ENCODE measurements around the gene MEA1. TPM values are rescaled to one million over a fixed set of nuclear protein-coding genes. Genes with fewer than 3 reads are reported as not detected.
A peak's percentile ranks its signal among the peaks of the same experiment; 100 is the strongest.

Gene MEA1
- total RNA-seq, 3 donors from 2014 or later = 65.0 to 78.0 (median 76.3) TPM

DNA sequence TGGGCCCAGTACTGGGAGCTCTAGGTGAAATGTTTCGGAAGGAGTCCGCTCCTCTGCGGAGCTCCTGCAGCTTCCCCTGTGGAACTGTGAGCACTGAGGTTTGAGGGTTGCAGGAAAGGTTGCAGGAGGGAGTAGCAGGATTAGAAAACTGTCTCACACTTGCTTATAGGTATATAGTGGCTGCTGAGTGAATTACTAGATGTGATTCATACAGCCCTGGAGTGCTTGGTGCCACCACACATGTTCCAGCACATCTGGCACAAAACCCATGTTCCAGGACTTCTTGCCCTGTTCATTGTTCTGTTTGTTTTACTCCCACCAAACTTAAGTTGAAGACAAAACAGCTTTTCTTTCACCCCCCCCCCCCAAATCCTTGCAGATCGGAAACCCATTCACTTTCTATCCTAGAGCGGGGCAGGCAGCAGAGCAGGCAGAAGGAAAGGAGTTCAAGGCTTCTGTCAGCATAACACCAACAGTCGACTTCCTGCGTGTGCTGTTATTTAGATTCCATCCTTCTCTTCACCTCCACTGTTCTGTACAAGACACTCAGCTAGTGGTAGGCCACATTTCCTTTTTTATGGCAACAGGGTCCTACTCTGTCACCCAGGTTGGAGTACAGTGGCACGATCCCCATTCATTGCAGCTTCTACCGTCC lies 34.1 kb downstream of the MEA1 start:
- H3K36me3 ChIP-seq = no peaks in the 10 kb centered on the region
- H3K9me3 ChIP-seq = no peaks in the 10 kb centered on the region
- no peaks in the 10 kb centered on the region for H3K27me3 ChIP-seq
- peak overlapping the region; percentile 89 to 94 for H3K27ac ChIP-seq
- H3K4me1 ChIP-seq = peaks cover 0 to 18% of the 10 kb centered on the region in 2 donors
- intact Hi-C loops (cut with DNase I; ENCODE audit: low total_unique reads) = loop anchor here (10.0 kb wide), 1 partner anchor 1045 kb away; no protein-coding TSS in a partner anchor
- DNase-seq (ENCODE audit: low spot score in 2 of 2) = no peak
- no peak for TF ChIP-seq POLR2A (IDR thresholded peaks at IDR 0.05)
- TF ChIP-seq, protein P1, sequence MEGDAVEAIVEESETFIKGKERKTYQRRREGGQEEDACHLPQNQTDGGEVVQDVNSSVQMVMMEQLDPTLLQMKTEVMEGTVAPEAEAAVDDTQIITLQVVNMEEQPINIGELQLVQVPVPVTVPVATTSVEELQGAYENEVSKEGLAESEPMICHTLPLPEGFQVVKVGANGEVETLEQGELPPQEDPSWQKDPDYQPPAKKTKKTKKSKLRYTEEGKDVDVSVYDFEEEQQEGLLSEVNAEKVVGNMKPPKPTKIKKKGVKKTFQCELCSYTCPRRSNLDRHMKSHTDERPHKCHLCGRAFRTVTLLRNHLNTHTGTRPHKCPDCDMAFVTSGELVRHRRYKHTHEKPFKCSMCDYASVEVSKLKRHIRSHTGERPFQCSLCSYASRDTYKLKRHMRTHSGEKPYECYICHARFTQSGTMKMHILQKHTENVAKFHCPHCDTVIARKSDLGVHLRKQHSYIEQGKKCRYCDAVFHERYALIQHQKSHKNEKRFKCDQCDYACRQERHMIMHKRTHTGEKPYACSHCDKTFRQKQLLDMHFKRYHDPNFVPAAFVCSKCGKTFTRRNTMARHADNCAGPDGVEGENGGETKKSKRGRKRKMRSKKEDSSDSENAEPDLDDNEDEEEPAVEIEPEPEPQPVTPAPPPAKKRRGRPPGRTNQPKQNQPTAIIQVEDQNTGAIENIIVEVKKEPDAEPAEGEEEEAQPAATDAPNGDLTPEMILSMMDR (IDR thresholded peaks at IDR 0.05) = no peak
- no peak for TF ChIP-seq POLR2AphosphoS5 (IDR thresholded peaks at IDR 0.05)
- peak overlapping the region; percentile 85 to 97 (median 96) for H3K4me3 ChIP-seq

DNA sequence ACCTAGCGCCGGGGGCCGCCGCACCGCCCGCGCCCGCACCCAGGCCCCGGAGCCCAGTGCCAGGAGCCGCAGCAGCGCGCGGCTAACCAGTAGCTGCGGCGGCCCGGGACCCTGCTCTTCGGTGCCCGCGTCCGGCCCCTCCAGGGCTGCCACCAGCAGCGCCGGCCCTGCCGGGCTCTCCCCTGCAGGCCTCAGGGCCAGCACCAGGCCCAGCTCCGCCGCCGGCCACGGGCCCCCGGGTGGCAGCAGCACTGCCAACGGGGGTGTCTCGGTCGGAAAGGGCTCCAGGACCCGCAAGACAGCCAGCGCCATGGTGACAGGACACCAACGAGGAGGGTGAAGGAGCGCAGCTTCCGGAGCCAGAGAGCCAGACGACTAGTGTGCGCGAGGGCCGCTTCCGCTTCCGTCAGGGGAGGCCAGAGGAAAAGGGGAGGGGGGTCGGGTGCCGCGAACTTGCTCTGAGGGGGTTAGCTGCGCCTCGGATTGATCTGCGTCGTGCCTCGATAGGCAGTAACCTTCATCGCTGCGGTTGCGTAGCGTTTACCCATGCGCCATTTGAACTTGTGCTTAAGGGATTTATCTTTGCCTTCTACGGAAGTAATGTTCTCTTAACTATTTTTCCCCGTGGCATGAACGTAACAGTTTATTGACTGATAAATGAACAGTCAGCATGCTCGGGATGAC lies 34.8 kb downstream of the MEA1 start, which contains the start of gene PEX6:
PEX6 (minus strand) TSS at position 343 of the 684 bp plus-strand sequence; CDS start at position 312, 31 bp downstream.
- peak within 1 kb of the TSS; percentile 85 to 97 (median 96) for H3K4me3 ChIP-seq
- no peaks in the 10 kb centered on the region for H3K27me3 ChIP-seq
- H3K36me3 ChIP-seq = no peaks in the 10 kb centered on the region
- H3K27ac ChIP-seq = peak within 1 kb of the TSS; percentile 89 to 94
- no peaks in the 10 kb centered on the region for H3K9me3 ChIP-seq
- intact Hi-C loops (cut with DNase I; ENCODE audit: low total_unique reads) = no loop called here
- peak; percentile 63 to 87 for DNase-seq (ENCODE audit: low spot score in 2 of 2)
- TF ChIP-seq, protein P1 (IDR thresholded peaks at IDR 0.05) = no peak
- TF ChIP-seq POLR2A (IDR thresholded peaks at IDR 0.05) (no peak), POLR2AphosphoS5 (IDR thresholded peaks at IDR 0.05) (peak; percentile 44 to 78 (median 70))
- H3K4me1 ChIP-seq = peaks cover 0 to 18% of the 10 kb centered on the region in 2 donors

DNA sequence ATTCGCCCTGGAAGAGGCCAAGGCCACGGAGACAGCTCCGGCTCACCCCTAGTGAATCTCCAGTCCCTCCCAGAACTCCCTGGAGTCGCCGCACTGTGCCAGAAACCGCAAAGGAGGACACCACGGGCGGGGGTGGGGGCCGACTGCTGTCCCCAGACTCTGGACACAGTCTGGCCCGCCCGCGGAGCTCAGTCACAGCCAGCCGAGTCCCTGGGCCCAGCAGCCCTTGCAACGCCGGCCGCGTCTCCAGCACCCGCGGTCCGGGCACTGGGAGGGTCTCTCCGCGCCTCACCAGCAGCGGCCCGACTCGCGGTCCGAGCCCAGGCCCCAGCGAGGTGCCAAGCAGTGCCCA lies 35.3 kb downstream of the MEA1 start:
- Histone ChIP-seq H3K27me3 (no peaks in the 10 kb centered on the region), H3K4me1 (peaks cover 0 to 18% of the 10 kb centered on the region in 2 donors), H3K27ac (peak overlapping the region; percentile 89 to 94), H3K4me3 (peak overlapping the region; percentile 85 to 97 (median 96)), H3K9me3 (no peaks in the 10 kb centered on the region), H3K36me3 (no peaks in the 10 kb centered on the region)
- TF ChIP-seq POLR2A (IDR thresholded peaks at IDR 0.05) (no peak), POLR2AphosphoS5 (IDR thresholded peaks at IDR 0.05) (no peak)
- TF ChIP-seq, protein P1 (IDR thresholded peaks at IDR 0.05) = no peak
- intact Hi-C loops (cut with DNase I; ENCODE audit: low total_unique reads) = no loop called here
- no peak for DNase-seq (ENCODE audit: low spot score in 2 of 2)

DNA sequence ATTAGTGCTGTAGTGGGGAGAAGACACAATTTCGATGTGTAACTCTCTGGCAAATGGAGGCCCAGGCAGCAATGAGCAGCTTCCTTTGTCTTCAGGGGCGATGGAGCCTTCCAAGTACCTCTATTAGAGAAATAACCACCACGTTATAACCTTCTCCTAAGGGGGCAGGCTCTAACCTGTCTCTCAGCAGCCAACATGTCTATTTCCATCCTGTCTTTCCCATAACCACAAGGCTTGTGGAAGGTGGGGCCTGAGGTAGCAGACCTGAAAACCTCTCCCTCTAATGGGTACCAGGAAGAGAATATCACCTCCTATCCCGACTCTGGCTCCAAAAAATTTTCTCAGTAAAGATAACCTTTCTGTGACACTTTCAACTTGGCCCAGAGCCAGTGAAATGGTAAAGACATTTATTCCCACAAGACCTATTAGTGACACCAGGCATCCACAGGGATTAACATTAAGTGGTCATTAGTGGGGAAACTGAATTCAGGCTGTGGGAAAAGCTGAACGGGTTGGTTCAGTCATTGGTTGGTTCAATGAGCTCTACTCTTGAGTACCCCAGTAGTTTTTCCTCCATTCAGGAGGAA lies 38.7 kb downstream of the MEA1 start:
- Histone ChIP-seq H3K36me3 (no peaks in the 10 kb centered on the region), H3K27ac (no peak overlapping the region), H3K27me3 (no peaks in the 10 kb centered on the region), H3K4me3 (no peak overlapping the region), H3K9me3 (no peaks in the 10 kb centered on the region), H3K4me1 (peaks cover 0 to 18% of the 10 kb centered on the region in 2 donors)
- TF ChIP-seq, protein P1 (IDR thresholded peaks at IDR 0.05) = no peak
- TF ChIP-seq POLR2A (IDR thresholded peaks at IDR 0.05) (no peak), POLR2AphosphoS5 (IDR thresholded peaks at IDR 0.05) (no peak)
- intact Hi-C loops (cut with DNase I; ENCODE audit: low total_unique reads) = no loop called here
- no peak for DNase-seq (ENCODE audit: low spot score in 2 of 2)

DNA sequence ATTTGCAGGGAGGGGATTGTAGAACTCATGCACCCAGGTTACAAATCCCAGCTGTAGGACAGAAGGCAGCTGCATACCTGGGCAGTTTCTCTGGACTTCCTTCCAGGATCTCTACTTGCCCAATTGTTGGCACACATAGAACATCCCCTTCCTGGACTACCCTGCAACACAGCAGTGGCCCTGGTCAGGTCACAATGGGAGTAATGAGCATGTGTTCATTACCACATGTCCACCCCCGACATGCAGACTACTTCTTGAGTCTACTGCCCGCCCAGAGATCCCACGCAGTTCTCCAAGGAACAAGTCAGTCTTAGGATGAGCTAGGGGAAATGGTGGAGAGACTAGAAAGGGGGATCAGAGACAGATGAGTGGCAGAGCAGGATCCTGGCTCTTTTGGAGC lies 39.8 kb downstream of the MEA1 start:
- Histone ChIP-seq H3K4me1 (peaks cover 0 to 11% of the 10 kb centered on the region in 2 donors), H3K27me3 (no peaks in the 10 kb centered on the region), H3K9me3 (no peaks in the 10 kb centered on the region), H3K27ac (no peak overlapping the region), H3K4me3 (no peak overlapping the region), H3K36me3 (no peaks in the 10 kb centered on the region)
- no peak for DNase-seq (ENCODE audit: low spot score in 2 of 2)
- intact Hi-C loops (cut with DNase I; ENCODE audit: low total_unique reads) = no loop called here
- no peak for TF ChIP-seq POLR2A (IDR thresholded peaks at IDR 0.05)

Measured in breast epithelium (tissue), 4 donors.